NCI-H345 treated with DMSO at 0.1 percent for 48 hours (cell line): ENCODE data around the gene MAGEA8.
"Not testable (repeated sequence)": the region's sequence is repeated elsewhere in the genome, so short reads cannot be mapped to it uniquely, and the experiment has no call there.

Experiments used
- DNase-seq: peaks from one replicate; lab custom pipeline; 2025; ENCODE audit not compliant: unreplicated experiment; lab: John Stamatoyannopoulos, UW

The MAGEA8 gene, protein sequence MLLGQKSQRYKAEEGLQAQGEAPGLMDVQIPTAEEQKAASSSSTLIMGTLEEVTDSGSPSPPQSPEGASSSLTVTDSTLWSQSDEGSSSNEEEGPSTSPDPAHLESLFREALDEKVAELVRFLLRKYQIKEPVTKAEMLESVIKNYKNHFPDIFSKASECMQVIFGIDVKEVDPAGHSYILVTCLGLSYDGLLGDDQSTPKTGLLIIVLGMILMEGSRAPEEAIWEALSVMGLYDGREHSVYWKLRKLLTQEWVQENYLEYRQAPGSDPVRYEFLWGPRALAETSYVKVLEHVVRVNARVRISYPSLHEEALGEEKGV

DNA sequence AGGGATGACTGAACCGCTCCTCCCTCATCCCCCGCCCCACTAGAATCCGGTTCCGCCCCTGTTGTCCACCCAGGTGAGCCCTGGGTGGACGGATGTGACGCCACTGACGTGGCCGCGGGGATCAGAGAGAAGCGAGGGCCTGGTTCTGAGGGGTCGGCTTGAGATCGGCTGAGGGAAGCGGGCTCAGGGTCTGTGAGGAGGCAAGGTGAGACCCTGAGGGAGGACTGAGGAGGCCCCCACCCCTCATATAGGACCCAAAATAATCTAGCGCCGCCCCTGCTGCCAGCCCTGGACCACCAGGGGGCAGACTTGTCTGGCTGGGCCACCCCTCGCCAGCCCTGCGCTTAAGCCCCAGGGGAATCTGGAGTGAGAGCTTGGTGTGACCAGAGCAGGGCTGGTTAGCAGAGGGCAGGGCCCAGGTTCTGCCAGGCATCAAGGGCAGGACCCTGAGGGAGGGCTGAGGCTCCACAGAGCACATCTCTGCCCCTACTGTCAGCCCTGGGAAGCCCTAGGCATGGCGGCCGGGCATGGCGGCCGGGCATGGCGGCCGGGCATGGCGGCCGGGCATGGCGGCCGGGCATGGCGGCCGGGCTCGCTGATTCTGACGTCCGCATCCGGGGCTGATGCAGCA lies at the start of gene MAGEA8:
Gene MAGEA8 (plus strand): TSS at position 103 of the 631 bp plus-strand sequence. CDS start 3,090 bp downstream, outside the sequence.
- no peak for DNase-seq

DNA sequence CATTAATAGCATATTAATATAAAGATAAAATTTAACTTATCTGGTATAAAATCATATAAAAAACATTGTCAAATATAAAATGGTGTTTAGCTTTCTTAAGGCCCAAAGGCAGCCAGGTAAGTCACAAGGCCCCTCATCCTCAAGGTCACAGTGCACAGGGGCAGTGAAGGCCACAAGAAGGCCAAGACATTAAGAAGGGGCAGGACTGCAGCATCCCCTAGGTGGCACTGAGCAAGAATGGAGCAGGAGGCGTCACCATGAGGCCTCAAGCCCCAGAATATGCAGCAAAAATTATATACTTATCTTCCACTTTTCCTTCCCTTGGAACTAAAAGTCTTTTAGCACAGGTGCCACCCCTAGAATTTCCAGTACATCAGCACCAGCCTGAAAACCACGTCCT lies 49.5 kb upstream of the MAGEA8 start:
- no peak for DNase-seq

DNA sequence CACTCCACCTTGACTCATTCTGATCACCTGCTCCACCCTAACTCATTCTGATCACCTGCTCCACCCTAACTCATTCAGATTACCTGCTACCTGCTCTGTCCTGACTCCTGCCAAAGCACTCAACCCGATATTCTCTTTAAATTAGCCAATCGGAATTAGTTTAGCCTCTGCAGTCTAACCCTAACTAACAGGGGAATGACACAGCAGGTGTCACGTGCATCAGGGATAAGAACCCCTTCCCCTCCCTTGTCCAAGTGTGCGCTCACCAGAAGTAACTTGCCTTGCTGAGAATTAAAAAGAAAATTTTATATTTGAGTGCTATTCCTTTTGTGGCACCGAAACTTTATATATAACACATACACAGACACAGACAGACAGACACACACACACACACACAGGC lies 44.3 kb upstream of the MAGEA8 start:
- DNase-seq: not testable (repeated sequence)

DNA sequence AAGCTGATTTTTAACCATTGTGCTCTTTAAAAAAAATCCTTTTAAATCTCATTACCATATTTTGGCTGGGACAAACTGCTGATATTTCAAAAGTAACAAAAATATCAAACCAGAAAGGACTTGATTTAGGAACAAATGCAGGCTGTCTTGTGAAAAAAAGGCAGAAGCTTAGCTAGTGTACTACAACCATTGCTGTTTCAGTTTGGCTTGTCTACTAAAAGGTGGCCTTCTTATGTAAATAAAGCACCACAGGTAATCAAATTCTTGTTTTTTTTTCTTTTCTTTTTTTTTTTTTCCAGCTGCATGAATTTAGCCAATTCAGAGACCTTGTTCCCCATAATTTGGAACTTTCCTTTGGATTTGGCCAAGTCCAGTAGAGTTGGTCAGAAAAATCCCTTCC lies 43.8 kb upstream of the MAGEA8 start:
- DNase-seq: no peak

DNA sequence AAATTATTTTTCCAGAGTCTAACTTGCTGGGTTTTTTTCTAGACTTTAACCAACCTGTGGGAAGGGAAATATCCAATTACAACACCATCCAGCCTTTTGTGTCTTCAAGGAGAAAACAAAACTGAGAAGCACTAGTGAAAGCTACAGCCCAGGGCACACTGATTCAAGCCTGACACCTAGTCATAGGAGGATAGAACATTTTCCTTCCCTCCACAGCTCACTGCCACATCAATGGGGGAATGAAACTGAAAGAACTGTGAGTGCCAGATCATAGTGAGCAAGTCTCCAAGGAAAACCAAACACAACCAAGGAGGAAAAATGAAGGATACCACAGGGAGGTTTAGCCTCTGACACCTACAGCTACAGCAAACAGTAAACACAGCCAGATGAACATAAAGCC lies 43.3 kb upstream of the MAGEA8 start:
- no peak for DNase-seq

DNA sequence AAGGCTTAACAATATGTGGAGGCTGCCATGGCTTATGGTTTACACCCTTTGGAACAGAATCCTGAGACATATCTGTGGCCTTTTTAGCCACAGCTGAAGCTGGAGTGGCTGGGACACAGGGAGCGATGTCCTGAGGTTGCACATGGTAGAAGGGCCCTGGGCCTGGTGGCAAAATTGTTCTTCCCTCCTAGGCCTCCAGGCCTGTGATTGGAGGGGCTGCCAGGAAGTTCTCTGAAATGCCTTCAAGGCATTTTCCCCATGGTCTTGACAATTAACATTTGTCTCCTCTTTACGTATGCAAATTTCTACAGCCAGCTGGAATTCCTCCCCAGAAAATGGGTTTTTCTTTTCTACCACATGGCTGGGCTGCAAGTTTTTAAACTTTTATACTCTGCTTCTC lies 39.1 kb upstream of the MAGEA8 start:
- DNase-seq: no peak

DNA sequence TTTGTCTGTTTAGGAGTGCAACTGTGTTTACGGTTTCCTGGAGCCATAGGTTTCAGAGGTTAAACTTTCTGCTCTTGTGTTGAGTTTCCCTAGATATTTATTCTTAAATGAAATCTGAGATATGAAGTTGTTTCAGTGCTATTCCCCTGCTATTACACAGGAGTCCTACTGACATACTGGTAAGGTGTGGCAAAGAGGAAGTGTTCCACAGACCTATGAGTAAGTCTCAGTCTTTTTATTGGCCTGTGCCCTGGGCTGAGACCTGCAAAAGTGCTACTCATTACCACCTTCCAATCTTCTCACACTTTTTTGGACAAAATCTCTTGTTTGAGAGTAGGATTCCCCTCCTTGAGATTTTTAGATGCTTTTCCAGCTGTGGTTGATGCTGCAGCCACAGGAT lies 35.6 kb upstream of the MAGEA8 start:
- no peak for DNase-seq

DNA sequence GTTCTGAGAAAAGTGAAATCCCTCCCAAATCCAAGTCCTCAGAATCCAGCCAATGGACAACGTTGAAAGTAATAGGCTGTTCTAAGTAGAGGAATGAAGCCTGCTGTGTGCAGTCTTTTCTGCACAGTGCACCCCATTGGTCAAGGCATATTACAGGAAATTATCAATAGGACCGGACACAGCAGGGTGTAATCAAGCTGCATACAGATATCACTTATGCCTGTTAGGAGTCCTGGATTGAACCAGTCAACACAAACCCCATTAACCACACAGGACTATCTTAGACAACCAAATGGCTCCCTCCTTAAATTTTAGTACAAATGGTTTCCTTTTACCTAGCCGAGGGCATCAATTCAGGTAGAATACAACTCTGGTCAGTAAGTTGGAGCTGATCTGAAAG lies 34.2 kb upstream of the MAGEA8 start:
- no peak for DNase-seq

DNA sequence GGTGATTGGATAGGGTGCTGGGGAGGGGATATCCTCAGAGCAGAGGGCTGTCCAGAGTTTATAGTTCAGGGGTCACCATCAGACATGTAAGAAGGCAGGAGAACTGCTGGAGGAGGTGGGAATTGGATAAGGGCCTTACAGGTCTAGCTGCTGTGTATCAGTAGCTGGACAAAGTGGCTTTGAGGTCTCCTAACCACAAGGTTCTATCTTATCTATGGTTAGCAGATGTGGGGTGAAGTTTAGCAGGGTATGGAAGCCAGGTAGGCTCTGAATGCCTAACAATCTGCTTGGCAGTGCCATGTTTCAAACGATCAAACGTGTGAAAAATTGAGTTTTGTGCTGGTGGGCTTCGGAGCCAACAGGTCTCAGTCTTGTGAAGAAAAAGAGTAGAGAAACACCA lies 32.1 kb upstream of the MAGEA8 start:
- no peak for DNase-seq

DNA sequence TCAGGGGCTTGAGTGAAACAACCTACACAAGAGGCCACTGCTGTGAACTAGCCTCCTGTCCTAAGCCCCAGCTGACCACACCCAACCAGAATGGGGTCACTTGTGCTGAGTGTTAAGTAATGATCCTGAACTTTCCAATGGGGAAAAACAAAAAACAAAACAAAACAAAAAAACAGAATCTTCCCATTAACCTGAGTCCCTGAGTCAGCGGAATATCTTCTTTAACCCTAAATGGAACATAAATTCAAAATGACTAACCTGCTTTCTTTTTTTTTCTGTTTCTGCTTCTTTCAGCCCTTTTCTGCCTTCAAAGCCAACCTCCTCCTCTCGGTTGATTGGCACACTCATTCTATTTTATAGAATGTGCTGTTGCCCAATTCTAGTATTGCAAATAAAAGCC lies 31.2 kb upstream of the MAGEA8 start:
- no peak for DNase-seq

DNA sequence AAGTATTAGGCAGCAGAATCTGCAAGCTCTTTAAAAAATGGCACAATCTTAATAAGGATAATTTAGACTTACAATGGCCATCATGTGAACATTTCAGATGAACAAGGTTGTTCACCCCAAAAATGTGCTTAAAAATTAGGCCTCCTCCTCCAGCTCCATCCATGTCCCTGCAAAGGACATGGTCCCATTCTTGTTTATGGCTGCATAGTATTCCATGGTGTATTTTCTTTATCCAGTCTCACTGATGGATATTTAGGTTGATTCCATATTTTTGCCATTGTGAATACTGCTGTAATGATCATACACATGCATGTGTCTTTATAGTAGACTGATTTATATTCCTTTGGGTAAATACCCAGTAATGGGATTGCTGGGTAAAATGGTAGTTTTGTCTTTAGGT lies 29.1 kb upstream of the MAGEA8 start:
- DNase-seq: no peak

DNA sequence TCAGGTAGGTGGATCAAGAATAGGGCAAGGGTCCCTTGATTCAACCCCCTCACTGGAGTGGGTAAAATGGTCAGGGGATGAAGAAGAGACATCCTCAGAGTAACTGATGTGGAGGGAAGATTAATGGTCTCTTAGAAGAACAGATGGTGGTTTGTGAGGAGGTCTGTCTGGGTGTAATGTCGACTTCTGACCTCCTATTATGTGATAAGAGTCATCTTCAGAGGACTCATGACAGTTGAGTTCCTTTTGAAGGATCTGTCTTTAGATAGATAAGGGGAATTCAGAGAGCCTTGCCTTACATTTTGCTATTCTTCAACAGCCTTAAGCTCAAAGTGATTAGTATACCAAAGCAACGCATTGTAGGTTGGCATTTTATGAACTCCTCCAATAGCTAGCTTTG lies 27.1 kb upstream of the MAGEA8 start:
- no peak for DNase-seq

DNA sequence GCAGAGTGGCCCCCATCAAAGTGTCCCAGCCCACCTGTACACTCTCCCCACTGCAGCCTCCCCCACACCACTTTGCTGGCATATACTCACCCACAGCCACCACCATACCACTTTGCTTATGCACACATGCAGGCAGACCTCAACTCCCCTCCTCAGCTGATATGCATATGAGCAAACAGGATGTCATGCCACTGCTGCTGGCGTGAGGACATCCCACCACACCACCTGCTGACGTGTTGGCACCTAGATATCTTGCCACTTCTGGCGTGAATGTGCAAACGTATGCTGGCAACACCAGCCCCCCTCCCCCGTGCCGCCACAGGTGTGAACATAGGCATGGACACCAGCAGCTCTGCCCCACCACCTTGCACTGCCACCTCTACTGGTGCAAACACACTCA lies 22.4 kb upstream of the MAGEA8 start:
- no peak for DNase-seq

DNA sequence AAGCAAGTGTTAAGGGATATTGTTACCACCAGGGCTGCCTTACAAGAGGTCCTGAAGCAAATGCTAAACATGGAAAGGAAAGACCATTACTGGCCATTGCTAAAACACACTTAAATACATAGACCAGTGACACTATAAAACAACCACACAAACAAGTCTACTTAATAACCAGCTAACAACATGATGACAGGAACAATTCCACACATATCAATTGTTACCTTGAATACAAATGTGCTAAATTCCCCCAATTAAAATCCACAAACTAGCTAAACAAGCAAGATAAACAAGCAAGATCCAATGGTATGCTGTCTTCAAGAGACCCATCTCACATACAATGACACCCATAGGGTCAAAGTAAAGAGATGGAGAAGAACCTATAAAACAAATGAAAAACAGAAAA lies 20.5 kb upstream of the MAGEA8 start:
- DNase-seq: no peak

DNA sequence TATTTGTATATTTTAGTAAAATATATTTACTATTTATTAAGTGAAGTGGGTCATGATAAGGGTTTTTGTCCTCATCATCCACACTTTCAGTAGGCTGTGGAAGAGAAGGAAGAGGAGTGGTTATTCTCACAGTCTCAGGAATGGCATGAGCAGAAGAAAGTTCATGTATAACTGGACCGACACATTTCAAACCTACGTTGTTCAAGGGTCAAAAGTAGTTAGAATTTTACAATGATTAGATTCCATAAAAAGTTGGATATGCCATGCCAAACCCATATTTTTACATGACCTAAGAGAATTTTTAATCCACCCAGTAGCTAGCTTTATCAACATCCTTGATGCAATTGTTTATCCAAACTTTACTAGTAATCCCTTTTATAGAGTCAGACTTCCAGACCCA lies 15.6 kb upstream of the MAGEA8 start:
- DNase-seq: no peak

DNA sequence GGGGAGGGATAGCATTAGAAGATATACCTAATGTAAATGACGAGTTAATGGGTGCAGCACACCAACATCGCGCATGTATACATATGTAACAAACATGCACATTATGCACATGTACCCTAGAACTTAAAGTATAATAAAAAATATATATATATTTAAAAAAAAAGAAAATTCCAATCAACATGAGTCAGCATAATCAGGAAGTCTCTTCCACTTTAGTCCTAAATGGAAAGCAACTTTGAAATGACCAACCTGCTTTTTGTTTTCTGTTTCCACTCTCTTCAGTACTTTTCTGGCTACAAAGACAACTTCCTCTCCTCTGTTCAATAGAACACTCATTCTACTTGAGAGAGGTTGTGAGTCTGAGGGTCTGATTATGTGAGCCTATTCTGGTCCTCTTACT lies 13.5 kb upstream of the MAGEA8 start:
- no peak for DNase-seq

DNA sequence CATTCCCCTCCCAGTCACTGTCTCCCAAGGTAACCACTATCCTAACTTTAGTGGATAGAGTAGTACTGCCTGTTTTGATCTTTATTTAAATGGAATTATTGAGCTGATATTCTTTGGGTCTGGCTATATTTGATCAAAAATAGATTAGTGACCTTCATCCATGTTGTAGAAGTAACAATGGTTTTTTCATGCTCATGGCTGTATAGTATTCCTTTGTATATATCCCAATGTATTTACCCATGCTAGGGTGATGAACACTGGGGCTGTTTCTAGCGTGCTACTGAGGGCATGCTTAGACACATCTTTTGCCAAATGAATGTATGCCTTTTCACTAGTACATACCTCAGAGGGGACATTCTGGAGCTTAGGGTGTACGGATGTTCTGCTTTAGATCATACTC lies 10.1 kb upstream of the MAGEA8 start:
- no peak for DNase-seq

DNA sequence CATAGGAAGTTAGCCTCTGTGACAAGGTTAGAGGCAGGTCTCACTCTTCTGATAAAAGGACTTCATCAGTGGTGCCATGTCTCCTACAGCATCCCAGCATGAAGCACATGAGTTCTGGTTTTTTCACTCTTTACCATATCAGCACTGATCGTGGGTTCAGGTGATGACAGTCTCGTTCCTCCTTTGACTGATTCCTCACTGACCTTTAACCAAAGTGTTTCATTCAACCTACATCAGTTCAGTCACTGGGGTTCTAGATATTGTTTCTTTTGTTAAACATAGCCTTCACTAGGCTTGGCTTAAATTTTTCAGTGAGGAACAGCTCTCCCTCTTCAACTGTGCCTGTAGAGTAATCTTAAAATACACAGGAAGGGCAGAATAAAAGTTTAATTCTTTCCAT lies 9.6 kb upstream of the MAGEA8 start:
- DNase-seq: no peak

DNA sequence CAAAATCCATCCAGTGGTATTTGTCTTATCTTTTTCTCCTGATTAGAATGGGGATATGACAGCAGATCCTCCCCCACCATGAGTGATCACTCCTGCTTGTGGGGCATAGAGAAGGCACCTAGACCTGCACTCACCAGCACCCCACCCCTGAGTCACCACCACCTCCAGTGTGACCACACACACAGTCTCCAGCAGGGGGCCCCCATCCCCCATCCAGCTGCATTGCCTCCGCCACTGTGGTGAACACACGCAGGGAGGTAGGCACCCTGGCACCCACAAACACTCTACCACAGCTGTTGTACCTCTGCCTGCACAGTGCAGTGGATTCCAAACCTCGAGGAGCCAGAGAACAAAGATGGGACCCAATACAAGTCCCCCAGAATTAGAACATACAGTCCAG lies 9.0 kb upstream of the MAGEA8 start:
- no peak for DNase-seq

DNA sequence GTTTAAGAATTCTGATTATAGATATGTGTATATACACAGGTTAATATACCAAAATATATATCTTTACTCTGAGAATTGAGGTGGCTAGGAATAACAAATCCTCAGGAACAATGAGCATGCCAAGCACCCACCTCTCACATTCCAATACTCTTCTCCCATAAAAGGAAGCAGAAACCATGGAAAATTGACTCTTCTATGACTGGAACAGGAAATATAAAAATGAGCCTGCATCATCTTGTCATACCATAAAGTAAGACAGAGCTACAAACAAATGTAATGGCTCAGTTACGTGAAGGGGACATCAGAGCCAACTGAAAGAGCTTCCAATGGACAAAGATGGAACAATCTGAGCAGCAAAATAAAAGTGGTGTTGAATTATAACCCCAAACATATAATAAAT lies 3.8 kb upstream of the MAGEA8 start:
- DNase-seq: no peak

DNA sequence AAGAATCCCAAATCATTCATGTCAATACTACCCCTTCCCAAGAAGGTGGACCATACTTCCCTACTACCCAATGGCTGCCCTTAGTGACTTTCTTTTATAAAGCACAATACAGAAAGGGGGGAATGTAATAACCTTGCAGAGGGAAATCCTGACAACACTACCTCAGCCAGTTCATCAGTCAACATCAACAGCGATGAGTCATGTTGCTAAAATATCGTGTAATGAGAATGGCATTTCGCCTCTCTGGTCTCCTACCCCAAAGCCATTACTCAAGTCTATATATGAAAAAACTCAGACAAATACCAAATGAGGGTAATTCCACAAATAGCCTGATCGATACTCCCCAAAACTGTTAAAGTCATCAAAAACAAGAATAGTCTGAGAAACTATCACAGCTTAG lies 3.3 kb upstream of the MAGEA8 start:
- DNase-seq: no peak

DNA sequence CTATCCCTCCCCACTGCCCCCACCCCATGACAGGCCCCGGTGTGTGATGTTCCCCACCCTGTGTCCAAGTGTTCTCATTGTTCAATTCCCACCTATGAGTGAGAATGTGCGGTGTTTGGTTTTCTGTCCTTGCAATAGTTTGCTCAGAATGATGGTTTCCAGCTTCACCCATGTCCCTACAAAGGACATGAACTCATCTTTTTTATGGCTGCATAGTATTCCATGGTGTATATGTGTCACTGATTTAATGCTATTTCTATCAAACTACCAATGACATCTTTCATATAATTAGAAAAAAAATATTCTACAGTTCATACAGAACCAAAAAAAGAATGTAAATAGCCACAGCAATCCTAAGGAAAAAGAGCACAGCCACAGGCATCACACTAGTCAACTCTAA lies 9.8 kb downstream of the MAGEA8 start:
- not testable (repeated sequence) for DNase-seq

DNA sequence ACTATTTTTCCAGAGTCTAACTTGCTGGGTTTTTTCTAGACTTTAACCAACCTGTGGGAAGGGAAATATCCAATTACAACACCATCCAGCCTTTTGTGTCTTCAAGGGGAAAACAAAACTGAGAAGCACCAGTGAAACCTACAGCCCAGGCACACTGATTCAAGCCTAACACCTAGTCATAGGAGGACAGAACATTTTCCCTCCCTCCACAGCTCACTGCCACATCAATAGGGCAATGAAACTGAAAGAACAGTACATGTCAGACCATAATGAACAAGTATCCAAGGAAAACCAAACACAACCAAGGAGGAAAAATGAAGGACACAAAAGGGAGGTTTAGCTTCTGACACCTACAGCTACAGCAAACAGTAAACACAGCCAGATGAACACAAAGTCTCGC lies 17.6 kb downstream of the MAGEA8 start:
- DNase-seq: no peak
